ENCODE measurements around the gene ODAD4.

ODAD4 gene, protein sequence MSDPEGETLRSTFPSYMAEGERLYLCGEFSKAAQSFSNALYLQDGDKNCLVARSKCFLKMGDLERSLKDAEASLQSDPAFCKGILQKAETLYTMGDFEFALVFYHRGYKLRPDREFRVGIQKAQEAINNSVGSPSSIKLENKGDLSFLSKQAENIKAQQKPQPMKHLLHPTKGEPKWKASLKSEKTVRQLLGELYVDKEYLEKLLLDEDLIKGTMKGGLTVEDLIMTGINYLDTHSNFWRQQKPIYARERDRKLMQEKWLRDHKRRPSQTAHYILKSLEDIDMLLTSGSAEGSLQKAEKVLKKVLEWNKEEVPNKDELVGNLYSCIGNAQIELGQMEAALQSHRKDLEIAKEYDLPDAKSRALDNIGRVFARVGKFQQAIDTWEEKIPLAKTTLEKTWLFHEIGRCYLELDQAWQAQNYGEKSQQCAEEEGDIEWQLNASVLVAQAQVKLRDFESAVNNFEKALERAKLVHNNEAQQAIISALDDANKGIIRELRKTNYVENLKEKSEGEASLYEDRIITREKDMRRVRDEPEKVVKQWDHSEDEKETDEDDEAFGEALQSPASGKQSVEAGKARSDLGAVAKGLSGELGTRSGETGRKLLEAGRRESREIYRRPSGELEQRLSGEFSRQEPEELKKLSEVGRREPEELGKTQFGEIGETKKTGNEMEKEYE

DNA sequence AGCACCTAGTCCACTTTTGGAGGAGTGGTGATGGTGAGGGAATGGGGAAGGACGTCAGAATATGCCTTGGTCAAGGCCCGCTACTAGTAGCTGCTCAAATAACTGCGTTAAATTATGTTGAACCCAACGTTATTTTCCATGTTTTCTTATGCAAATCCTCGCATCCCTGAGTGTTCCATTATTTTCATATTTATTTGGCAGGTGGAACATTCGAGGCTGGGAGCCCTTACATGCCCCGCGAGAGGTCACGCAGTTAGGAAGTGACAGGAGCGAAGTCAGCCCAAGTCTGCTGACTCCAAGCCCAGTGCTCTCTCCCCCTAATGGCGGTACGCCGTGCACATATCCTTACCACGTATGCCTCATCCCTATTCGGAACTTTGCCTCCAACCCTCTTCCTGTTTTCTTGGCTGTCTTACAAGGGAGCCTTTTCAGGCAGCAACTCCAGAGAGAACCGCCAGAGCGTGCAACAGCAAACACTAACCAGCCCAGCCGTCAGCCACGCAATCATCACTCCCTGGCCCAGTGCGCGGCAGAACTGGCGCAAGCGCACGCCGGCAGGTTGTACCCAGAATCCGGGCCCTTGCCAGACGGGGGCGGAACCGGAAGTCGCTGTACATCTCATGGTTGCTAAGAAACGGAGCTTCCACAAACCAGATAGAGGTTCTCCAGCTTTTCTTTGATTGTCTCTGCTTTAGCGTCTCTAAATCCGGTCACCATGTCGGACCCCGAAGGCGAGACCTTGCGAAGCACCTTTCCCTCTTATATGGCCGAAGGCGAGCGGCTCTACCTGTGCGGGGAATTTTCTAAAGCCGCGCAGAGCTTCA, at the start of gene ODAD4:
ODAD4 (plus strand) TSS at position 609 of the 824 bp plus-strand sequence; CDS start at position 716, 107 bp downstream.
- DNase-seq = peak; percentile 99

DNA sequence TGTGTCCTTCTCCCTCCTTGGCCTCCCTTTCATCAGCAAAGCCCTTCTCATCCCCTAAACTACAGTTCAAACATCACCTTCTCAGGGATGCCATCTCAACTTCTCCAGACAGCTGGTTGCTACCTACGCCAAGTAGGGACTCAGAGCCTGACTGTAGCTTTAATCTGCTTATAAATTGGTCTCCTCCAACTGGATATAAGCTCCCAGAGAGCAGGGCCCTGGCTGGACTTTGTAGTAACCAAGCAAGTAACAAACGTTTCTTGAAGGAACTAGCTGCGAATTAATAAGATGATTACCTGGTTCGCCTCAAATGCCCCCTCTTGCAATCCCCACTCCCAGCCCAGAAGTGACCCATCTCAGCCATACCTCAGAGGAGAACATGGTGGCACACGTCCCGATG, 47.7 kb upstream of the ODAD4 start:
- no peak for DNase-seq

DNA sequence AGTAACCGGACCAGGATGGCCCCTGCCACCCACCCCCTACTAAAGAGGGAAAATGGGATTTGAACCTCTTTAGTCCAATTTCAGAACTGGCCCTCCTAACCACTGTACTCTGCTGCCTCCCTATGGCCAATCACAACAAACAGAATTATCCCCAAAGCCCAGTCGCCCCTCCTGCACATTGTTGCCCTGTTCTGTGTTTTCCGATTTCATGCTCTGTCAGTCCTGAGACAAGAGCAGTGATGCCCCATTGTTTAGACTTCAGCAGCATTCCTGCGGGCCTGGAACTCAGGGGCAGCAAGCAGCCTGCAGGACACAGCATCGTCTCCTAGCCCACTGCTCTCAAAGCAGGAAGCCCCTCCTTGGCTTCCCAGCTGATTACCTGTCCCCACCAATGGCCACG, 44.7 kb upstream of the ODAD4 start:
- no peak for DNase-seq

DNA sequence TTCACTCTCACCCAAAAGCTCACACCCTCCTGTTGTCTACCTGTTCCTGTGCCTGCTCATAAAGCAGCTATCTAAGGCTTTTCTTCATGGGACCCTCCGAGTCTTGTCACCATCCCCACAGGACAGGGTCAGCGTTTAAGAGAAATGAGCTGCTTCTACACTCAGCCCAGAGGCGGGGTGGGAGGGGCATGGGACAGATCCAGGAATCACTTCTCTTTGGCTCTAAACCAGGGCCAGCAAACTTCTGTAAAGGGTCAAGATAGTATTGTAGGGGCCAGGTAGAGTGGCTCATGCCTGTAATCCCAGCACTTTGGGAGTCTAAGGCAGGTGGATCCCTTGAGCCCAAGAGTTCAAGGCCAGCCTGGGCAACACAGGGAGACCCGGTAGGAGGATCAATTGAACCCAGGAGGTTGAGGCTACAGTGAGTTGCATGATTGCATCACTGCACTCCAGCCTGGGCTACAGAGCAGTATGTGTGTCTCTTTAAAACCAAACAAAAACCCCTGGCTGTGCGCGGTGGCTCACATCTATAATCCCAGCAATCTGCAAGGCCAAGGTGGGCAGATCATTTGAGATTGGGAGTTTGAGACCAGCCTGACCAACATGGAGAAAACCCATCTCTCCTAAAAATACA, 42.0 kb upstream of the ODAD4 start:
- no peak for DNase-seq

DNA sequence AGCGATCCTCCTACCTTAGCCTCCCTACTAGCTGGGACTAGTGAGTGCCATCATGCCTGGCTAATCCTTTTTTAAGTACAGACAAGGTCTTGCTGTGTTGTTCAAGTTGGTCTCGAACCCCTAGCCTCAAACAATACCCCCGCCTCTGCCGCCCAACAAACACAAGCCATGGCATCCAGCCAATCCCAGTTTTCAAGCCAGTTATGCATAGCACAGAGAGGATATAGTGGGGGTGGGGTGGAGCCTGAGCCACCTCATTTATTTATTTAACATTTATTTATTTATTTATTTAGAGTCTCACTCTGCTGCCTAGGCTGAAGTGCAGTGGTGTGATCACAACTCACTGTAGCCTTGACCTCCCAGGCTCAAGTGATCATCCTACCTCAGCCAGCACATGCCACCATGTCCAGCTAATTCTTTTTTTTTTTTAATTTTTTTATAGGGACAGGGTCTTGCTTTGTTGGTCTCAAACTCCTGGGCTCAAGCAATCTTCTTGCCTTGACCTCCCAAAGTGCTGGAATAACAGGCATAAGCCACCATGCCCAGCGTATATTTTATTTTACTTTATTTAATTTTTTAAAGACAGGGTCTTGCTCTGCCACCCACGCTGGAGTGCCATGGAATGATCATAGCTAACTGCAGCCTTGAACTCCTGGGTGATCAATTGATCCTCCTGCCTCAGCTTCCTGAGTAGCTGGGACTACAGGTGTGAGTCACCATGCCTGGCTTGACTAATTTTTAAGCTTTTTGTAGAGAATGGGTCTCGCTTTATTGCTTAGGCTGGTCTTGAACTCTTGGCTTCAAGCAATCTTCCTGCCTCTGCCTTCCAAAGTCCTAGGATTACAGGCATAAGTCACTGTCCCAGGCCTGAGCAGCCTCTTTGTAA, 39.0 kb upstream of the ODAD4 start:
- no peak for DNase-seq

DNA sequence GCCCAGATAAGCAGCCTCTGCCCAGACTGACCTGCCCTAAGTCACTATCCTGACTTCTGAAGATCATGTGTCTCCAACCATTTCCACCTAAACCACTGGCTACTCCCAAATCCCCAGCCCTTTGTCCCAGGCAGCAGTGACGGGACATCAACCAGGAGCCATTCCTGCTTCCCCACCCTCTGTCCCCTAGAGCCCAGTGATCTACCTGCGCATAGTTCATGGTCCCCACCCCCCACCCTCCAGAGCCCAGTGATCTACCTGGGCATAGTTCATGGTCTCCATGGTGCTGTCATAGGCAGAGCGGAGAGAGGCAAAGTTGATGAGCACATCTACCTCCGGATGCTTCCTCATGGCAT, 38.4 kb upstream of the ODAD4 start:
- no peak for DNase-seq

DNA sequence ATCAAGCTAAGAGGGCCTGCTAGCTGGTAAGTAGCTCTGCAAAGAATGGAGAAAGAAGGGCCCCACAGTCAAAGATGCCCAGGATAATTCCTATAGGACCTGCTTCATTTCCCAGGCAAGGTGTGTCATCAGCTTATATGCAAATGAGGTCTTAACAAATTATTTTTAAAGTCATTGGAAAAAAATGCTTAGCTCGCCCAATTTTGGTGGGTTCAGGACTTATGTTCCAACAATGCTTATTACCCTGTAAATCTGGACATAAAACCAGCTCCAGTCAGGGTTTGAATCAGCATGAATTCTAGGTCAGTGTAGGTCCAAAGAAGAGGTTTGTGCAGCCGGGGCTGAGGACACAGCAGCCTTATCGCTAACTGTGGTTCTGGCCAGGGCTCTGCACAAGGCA, 37.0 kb upstream of the ODAD4 start:
- no peak for DNase-seq

DNA sequence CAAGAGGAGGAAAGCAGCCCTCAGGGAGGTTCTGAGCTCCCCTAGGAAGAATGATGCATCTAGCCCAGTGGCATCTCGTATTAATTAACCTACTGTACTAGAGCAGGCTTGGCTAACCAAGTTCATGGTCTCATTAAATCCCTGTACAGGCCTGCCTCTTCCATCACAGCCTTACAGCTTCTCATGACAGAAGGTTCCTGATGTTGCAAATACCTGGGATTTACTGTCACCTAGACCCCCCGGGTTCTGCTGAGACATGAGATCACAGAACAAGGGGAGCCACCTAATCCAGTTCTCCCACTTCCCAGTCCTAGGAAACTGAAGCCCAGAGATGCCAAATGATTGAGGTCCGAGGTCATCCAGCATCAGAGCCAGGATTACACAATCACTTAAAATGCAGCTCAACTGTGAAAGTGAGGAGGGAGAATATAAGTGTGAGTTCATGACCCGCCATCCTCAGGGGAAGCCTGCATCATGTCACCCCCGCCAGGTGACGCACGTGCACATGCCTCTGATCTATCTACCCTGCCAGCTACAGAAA, 35.6 kb upstream of the ODAD4 start:
- no peak for DNase-seq

DNA sequence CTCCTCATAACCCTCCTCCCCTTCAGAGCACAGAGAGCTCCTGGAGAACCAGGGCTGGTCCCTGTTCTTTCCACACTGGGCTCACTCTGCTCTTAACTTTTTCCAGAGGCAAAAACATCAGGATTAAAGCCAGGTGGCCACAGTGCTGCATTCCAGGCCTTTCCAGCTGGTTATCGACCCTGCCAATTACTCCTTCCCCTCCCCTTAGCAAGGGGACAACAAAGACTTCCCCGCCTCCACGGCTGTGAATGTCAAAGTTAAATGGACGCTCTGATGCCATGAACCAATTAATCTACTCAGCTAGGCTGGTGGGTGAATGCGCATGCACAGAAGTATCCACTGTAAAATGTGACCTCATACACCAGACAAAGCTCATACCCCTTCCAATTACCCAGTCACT, 34.8 kb upstream of the ODAD4 start:
- DNase-seq = peak; percentile 75

DNA sequence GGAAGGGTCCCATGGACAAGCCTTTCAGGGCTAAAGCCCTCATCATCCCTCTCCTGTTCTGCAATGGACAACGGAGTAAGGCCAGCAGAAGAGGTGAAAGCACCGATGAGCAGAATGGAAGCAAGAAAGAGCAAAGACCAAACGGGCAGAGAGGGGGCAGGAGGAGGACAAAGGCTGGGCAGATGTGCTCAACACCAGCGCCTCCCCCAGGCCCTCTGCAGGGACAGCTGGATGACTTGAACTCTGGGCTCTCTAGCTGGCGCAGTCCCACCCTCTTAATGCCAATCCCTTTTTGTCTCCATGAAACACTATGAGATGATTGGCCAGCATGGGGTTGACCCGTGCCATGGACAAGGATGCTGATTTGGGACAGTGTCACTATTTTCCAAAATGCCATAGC, 33.7 kb upstream of the ODAD4 start:
- no peak for DNase-seq

DNA sequence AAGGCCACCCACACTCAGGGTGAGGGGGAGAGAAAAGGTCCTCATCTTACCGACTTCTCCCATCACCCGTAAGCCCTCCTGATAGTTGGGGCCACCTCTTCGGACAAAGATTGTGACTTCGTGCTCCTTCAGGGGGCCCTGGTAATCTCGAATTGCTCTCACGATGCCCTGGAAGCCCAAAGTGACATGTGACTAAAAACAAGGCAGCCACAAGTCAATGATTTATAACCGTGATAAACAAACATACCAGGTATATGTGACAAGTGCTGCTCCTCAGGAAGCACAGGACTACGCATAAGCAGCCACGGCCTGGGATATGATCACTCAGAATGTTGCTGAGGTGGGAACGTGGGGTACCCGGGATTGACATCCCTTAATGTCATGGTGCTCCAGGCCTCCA, 28.8 kb upstream of the ODAD4 start:
- no peak for DNase-seq

DNA sequence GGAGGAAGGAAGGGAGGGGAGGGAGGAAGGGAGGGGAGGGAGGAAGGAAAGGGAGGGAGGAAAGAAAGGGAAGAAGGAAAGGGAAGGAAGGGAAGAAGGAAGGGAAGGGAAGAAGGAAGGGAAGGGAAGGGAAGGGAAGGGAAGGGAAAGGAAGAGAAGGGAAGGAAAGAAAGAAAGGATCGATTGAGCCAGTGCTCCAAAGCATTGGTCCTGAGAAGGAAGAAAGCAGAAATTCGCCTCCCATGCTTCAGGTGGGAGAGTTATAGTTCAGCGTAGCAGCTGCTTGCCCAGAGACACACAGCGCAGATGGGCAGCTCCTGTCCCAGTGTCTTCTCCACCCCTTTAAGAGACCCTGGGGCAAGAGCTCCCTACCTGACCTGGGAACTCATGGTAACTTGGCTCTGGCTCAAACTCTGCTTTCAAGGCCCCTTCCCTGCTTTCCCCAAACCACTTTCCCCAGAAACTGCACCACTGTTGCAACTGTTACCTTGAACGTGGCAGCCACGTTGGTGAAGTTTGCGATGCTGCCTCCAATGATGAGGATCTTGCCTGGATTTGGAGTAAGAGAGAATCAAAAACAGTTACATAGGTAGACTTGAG, 26.1 kb upstream of the ODAD4 start:
- no peak for DNase-seq

DNA sequence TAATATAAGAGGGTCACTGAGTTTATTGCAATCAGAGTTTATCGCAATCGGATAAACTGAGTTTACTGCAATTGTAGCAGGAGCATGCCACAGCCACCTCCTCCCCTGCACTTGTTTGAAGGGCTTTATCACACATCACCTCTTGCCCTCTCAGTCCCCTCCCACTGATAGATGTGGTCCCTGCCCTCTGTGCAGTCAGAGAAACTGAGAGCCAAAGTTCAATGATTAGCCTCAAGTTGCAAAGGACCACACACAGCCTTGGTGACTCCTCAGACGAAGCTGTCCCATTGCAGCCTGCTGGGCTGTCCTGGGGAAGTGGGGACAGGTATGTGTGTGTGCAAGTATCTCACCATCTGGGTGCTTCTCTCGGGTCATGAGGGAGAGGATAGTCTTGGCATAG, 25.2 kb upstream of the ODAD4 start:
- no peak for DNase-seq

DNA sequence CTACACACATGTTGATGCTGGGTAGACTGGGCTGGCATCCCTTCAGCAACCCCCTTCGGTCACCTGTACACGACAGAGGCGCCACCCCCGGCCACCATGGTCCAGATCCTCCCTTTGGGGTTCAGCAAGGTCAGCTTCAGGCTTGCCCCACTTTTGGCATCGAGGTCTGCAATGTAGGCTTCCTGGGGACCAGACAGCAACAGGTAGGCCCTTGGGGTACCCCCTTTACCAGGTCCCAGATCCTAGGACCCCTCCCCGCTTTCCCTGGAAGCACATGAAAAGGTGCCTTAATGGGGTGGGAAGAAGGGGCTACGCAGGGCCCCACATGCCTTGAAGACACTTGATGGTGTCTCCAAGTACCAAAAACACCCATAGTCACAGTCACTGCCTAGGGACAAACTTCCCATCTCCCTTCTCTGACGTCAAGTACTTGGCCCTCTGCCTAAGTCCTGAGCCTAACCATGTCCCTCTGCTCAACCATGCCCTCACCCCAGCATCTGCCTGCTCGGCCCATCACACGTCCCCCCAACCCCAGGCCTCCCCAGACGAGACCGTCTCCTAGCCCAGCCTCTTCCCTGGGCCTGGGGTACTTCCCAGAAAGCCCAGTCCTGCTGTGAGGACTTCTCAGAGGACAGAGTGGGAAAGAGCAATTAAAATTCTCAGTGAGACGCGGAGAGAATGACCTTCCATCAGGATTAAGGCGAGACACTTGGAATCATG, 23.8 kb upstream of the ODAD4 start:
- DNase-seq = no peak

DNA sequence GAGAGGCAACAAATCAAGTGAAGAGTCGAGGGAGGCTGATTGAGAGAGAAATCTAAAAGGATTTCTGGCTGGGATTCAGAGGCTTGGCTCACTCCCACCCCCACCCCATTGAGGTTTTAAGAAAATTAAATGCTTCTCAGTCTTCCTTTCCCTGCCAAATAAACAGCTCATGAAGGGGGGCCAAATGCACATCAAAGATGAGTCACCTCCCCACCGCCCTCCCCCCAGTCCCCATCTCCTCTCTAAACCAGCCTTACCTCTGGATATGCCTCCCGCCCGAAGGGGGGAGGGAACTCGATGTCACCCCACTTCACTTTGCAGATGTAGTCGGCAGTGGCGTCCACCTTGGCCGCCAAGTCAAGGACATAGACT, 23.2 kb upstream of the ODAD4 start:
- DNase-seq = no peak

DNA sequence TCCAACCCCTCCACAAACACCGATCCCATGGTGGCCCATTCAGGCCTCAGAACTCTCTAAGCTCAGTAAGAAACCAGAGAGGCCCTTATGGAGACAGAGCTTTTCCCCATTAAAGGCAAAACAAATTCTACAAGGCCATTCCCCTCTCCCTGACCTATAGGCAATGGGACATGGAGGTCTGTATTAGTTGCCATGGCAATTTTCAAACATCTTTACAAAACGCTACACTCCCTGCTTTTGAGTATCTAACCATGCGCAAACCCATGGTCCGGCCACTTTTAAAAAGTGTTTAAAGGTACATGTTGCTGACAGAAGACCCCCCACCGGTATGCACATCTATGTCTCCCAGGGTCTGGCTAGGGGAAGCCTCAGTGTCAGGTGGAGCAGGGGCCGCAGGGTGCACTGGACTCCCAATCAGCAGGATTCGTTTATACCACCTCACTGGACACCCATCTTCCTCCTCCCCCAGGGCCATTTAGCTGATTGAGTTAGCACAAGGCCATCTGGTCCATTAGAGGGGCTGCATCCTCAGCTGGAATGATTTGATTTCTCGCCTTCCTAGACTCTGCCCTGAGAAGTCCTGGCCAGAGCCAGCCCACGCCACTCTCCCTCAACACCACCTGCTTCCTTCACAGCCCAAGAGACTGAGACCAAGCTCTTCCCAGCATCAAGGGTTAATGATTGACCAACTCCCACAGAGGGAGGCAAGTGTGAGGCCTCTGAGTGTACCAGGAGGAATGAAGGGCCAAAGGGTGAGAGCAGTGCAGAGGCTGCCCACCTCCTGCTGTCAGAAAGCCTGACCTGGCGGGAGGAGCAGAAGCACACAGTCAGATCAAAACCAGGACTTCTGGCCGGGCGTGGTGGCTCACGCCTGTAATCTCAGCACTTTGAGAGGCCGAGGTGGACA, 22.5 kb upstream of the ODAD4 start:
- no peak for DNase-seq

DNA sequence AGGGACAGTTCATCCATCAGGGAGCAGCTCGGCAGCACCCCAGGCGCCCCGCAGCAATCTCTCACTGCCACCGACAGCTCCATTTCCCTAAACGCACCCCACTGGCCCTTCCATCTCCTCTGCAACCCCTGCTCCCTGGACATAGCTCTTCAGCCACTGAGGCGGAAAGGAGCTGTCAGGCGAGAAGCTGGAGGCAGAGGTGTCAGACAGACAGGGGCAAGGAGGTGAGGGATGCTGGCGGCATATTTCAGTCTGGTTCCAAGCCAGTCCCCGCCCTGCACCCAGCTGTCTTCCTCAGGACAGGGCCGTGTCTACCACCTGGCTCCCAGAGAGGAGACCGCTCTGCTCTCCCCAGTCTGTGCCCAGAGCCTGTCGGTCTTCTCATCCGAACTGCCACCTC, 21.3 kb upstream of the ODAD4 start:
- no peak for DNase-seq

DNA sequence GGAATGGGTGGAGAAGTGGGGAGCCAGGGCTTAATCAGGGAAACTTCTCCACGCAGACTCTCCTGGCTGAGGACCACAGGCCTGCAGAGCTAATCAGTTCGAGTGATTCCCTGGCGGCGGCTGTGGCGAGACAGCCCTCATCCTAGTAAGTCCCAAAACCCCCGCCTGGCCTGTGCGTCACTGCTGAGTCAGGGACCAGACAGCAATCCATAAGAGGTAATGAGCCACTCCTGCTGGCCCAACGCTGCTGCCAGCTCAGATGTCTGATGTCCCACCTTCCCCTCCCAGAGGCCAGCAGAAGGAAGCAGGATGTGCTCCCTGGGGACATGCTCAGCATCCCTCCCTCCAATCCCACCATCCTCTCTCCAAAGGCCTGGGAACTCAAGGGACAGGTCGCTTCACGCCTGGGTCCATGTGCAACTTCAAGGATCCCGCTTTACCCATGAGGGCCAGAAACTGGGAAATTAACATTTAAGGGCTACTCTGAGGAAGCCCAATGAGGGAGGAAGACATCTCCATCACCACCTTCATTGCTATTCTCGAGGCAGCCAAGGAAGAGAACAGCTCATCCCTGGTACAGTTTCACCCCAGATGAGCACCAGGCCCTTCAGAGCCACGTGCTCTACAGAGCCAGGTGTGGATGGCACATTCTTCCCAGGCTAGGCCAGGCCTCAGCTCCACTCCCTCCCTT, 19.6 kb upstream of the ODAD4 start:
- DNase-seq = no peak

DNA sequence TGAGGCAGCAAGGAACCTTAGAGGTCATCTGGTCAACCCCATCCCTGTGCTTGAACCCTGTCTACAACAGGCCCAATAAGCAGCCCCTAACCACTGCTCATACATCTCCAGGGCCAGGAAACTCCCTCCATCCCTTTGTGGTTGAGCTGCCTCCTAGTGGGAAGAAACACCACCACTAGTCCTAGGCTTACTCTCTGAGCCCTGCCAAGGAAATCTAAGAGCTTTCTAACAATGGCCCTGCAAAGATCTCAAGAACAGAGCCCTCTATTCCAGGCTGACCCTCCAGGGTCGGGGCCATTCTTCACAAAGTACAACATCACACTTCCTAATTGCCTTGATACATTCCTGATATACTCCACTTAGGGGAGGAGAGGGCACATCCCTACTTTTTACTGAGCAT, 17.5 kb upstream of the ODAD4 start:
- no peak for DNase-seq

Measured in right hindlimb (tissue), 1 donor.